Superior temporal gyrus (tissue), 1 donor: ENCODE results near the gene FRMD5.
"Not testable (repeated sequence)": the region's sequence is repeated elsewhere in the genome, so short reads cannot be mapped to it uniquely, and the experiment has no call there.

Source experiments
- DNase-seq: peaks from one replicate; pipeline ENCODE4 v3.0.0-alpha.2; 2016; ENCODE audit errors: extremely low spot score

The FRMD5 gene

GRCh38 chr15:43895586-43895985 lies 299.5 kb downstream of the FRMD5 start:
- DNase-seq: no peak

- no peak for DNase-seq
Observed at GRCh38 chr15:43893956-43894355, 301.1 kb downstream of the FRMD5 start.

- no peak for DNase-seq
Observed at GRCh38 chr15:43889042-43889441, 306.0 kb downstream of the FRMD5 start.

GRCh38 chr15:43887901-43888300 lies 307.2 kb downstream of the FRMD5 start:
- DNase-seq: no peak

GRCh38 chr15:43886558-43886957 lies 308.5 kb downstream of the FRMD5 start:
- DNase-seq: no peak

- DNase-seq: no peak
Observed at GRCh38 chr15:43883571-43883970, 311.5 kb downstream of the FRMD5 start.

- DNase-seq: no peak
Observed at GRCh38 chr15:43881944-43882343, 313.1 kb downstream of the FRMD5 start.

- DNase-seq: no peak
Observed at GRCh38 chr15:43881245-43881644, 313.8 kb downstream of the FRMD5 start.

- no peak for DNase-seq
Observed at GRCh38 chr15:43880406-43881194, 314.5 kb downstream of the FRMD5 start.

GRCh38 chr15:43879386-43880355 lies 315.4 kb downstream of the FRMD5 start:
- no peak for DNase-seq

- no peak for DNase-seq
Observed at GRCh38 chr15:43878446-43878845, 316.6 kb downstream of the FRMD5 start.

- DNase-seq: no peak
Observed at GRCh38 chr15:43877371-43877770, 317.7 kb downstream of the FRMD5 start.

GRCh38 chr15:43876872-43877271 lies 318.2 kb downstream of the FRMD5 start:
- no peak for DNase-seq

GRCh38 chr15:43873651-43874050 lies 321.4 kb downstream of the FRMD5 start:
- DNase-seq: no peak

- peak; percentile 96 for DNase-seq
Observed at GRCh38 chr15:43872416-43873020, 322.6 kb downstream of the FRMD5 start.

- DNase-seq: no peak
Observed at GRCh38 chr15:43871835-43872234, 323.2 kb downstream of the FRMD5 start.

GRCh38 chr15:43868406-43868805 lies 326.7 kb downstream of the FRMD5 start:
- no peak for DNase-seq

GRCh38 chr15:43867096-43867495 lies 328.0 kb downstream of the FRMD5 start:
- no peak for DNase-seq

- not testable (repeated sequence) for DNase-seq
Observed at GRCh38 chr15:43866636-43867035, 328.4 kb downstream of the FRMD5 start.

GRCh38 chr15:43859546-43859945 lies 335.5 kb downstream of the FRMD5 start:
- DNase-seq: no peak

- no peak for DNase-seq
Observed at GRCh38 chr15:43854801-43855200, 340.3 kb downstream of the FRMD5 start.

- DNase-seq: no peak
Observed at GRCh38 chr15:43852607-43853006, 342.5 kb downstream of the FRMD5 start.
